Colonic mucosa (tissue), 4 donors: ENCODE measurements around the gene ST7. TPM values are rescaled to one million over a fixed set of nuclear protein-coding genes. Genes with fewer than 3 reads are reported as not detected.

Experiments used
- DNase-seq: peaks from one replicate; pipeline ENCODE4 v3.0.0-alpha.2; 2020
- H3K27ac ChIP-seq: fragments of 200-600 bp; one replicate; pipeline ENCODE4 v1.8.0; 2021
- H3K27me3 ChIP-seq: fragments of 200-600 bp; one replicate; pipeline ENCODE4 v1.8.0; 2021
- H3K36me3 ChIP-seq: fragments of 200-600 bp; one replicate; pipeline ENCODE4 v1.8.0; 2021
- H3K4me1 ChIP-seq: fragments of 200-600 bp; one replicate; pipeline ENCODE4 v1.8.0; 2021; ENCODE audit warnings: mild to moderate bottlenecking
- H3K4me3 ChIP-seq: fragments of 200-600 bp; one replicate; pipeline ENCODE4 v1.8.0; 2021
- H3K9ac ChIP-seq, 2 donors: one replicate each; pipeline ENCODE4 v1.7.0; 2013; ENCODE audit warnings: control low read depth in 2 of 2, low read depth in 2 of 2, low read length in 2 of 2
- H3K9me3 ChIP-seq: fragments of 200-600 bp; one replicate; pipeline ENCODE4 v1.8.0; 2021
- intact Hi-C: fragments of 100-400 bp; cut with DNase I; formaldehyde crosslinking; loops from one replicate; pipeline ENCODE4 v1.14.1; 2022
- total RNA-seq, 2 donors: library from RNA; stranded (reverse); fragmentation: NEBNext Ultra II Directional in 1 of 2; extraction: Animal tissue kit (Norgen Biotek cat#: 25700) in 1 of 2; gene quantifications; one replicate each; pipeline ENCODE4 v1.2.1, GENCODE V29; 2021
- TF ChIP-seq, protein P1 (sequence below): fragments of 200-600 bp; IDR thresholded peaks from one replicate; pipeline ENCODE4 v1.8.0; 2022; ENCODE audit warnings: antibody characterized with exemption, mild to moderate bottlenecking
- donor health status: healthy.
- donor health status: DM: no; HTN: no; CAD: no.
- donor health status: DM: no; HTN: no; CAD: no.

The ST7 gene
- total RNA-seq, 2 donors from 2014 or later, result 10.6 to 12.2 TPM

GRCh38 chr7:117113871-117114270 is 160.6 kb downstream of the ST7 start:
- TF ChIP-seq, protein P1, sequence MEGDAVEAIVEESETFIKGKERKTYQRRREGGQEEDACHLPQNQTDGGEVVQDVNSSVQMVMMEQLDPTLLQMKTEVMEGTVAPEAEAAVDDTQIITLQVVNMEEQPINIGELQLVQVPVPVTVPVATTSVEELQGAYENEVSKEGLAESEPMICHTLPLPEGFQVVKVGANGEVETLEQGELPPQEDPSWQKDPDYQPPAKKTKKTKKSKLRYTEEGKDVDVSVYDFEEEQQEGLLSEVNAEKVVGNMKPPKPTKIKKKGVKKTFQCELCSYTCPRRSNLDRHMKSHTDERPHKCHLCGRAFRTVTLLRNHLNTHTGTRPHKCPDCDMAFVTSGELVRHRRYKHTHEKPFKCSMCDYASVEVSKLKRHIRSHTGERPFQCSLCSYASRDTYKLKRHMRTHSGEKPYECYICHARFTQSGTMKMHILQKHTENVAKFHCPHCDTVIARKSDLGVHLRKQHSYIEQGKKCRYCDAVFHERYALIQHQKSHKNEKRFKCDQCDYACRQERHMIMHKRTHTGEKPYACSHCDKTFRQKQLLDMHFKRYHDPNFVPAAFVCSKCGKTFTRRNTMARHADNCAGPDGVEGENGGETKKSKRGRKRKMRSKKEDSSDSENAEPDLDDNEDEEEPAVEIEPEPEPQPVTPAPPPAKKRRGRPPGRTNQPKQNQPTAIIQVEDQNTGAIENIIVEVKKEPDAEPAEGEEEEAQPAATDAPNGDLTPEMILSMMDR, result no peak
- intact Hi-C loops, result no loop called here

GRCh38 chr7:117114272-117114671 is 161.0 kb downstream of the ST7 start:
- Histone ChIP-seq H3K36me3 (no peaks in the 10 kb centered on the region), H3K27ac (no peak overlapping the region), H3K9ac (no peak overlapping the region), H3K4me1 (peaks cover 8% of the 10 kb centered on the region), H3K9me3 (no peaks in the 10 kb centered on the region), H3K4me3 (no peak overlapping the region), H3K27me3 (no peaks in the 10 kb centered on the region)
- intact Hi-C loops, result no loop called here
- TF ChIP-seq, protein P1, result no peak
- no peak for DNase-seq

More at GRCh38 chr7:117113871-117114270, 160.6 kb downstream of the ST7 start:
- Histone ChIP-seq H3K4me3 (no peak overlapping the region), H3K9ac (no peak overlapping the region), H3K9me3 (no peaks in the 10 kb centered on the region), H3K36me3 (no peaks in the 10 kb centered on the region), H3K4me1 (peaks cover 8% of the 10 kb centered on the region), H3K27me3 (no peaks in the 10 kb centered on the region), H3K27ac (no peak overlapping the region)
- no peak for DNase-seq

DNA sequence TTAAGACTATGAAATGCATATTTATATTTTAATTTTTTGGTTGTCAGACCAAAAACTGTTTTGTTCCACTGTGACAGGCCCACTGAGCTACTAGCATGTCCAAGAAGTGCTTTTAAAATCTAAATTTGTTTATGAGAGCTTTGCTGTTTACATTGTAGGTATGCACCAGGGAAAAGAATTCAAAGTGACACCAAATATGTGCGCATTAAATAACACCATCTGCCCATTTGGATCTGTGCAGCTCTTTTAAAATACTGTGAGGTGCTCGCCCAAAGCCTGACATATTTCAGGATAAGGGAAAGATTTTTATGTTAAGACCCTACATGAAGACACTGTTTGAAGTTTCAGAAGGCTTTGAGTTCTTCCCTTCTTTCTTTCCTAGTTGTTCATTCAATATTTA is 162.9 kb downstream of the ST7 start:
- DNase-seq, result no peak
- intact Hi-C loops, result no loop called here
- Histone ChIP-seq H3K9me3 (no peaks in the 10 kb centered on the region), H3K27me3 (no peaks in the 10 kb centered on the region), H3K4me1 (no peaks in the 10 kb centered on the region), H3K27ac (no peak overlapping the region), H3K36me3 (no peaks in the 10 kb centered on the region), H3K4me3 (no peak overlapping the region), H3K9ac (no peak overlapping the region)
- TF ChIP-seq, protein P1, result no peak

GRCh38 chr7:117117172-117117571 is 163.9 kb downstream of the ST7 start:
- TF ChIP-seq, protein P1, result no peak
- DNase-seq, result no peak
- Histone ChIP-seq H3K4me1 (no peaks in the 10 kb centered on the region), H3K9me3 (no peaks in the 10 kb centered on the region), H3K4me3 (no peak overlapping the region), H3K36me3 (no peaks in the 10 kb centered on the region), H3K27ac (no peak overlapping the region), H3K9ac (no peak overlapping the region), H3K27me3 (no peaks in the 10 kb centered on the region)
- intact Hi-C loops, result no loop called here

DNA sequence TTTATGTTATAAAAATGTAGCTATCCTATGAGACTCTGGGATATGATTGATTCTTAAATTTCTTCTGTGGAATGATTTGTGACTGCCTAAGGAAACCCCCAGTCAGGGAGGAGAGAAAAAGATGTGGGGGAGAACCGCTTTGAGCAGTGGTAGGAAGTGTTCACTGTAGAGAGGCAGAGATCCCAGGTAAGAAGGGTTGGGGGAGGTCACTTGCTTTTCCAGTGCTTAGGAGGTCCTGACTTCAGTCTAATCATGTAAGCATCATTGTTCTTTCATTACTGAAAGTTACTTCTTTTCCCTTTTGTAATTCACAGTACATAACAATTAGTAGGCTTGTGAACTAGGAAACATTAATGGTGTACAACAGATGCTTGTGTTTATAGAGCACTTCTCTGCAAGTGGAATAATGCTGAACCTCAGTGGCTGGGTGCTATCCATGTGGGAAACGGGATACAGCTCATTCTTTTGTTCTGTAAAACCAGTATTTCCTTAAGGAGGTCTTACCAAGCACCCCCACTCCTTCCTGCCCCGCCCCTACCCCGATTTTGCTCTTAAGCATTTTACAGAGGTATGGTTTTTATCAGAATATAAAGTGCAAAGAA is 165.4 kb downstream of the ST7 start:
- Histone ChIP-seq H3K27me3 (no peaks in the 10 kb centered on the region), H3K27ac (no peak overlapping the region), H3K9ac (no peak overlapping the region), H3K4me3 (no peak overlapping the region), H3K36me3 (no peaks in the 10 kb centered on the region), H3K4me1 (no peaks in the 10 kb centered on the region), H3K9me3 (no peaks in the 10 kb centered on the region)
- DNase-seq, result no peak
- TF ChIP-seq, protein P1, result no peak
- intact Hi-C loops, result loop anchor here (2.0 kb wide), 1 partner anchor 132 kb away; no protein-coding TSS in a partner anchor
